GM12873 (cell line): ENCODE measurements around the gene BCORL1.

Experiments
- CTCF ChIP-seq: IDR thresholded peaks from 2 replicates; pipeline ENCODE4 v1.5.1; 2012; ENCODE audit warnings: low read depth, mild to moderate bottlenecking, moderate library complexity, low read length, control low read depth; ENCODE audit not compliant: insufficient read depth; ENCODE audit errors: missing control alignments

BCORL1 gene

GRCh38 chrX:130090364-130090763 is 107.9 kb downstream of the BCORL1 start:
- no peak for TF ChIP-seq CTCF

GRCh38 chrX:130091980-130092522 is 109.6 kb downstream of the BCORL1 start:
- peak; percentile 46 for TF ChIP-seq CTCF

GRCh38 chrX:130093271-130093670 is 110.8 kb downstream of the BCORL1 start:
- no peak for TF ChIP-seq CTCF

DNA sequence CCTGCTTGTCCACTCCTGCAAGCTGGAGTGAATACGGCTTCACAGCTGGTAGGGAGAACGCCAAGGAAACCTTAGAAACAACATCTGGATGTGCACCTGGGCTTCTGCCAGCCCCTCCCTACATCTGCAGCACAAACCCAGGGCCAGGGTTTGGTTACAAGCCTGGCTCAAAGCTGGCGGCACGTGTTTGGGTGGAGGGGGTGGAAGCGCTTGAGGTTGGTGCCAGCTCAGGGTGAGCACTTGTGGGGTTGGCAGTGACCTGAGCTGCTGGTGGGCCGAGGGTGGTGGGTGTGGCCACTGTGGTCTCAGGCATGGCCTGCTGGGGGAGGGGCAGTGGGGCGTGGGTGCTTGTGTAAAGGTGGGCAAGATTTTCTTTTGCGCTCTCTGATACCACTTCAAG is 112.3 kb downstream of the BCORL1 start:
- TF ChIP-seq CTCF = no peak

- TF ChIP-seq CTCF = no peak
Measured at GRCh38 chrX:130095249-130096030, 113.0 kb downstream of the BCORL1 start.

- no peak for TF ChIP-seq CTCF
Measured at GRCh38 chrX:130097507-130098209, 115.2 kb downstream of the BCORL1 start.

GRCh38 chrX:130098210-130098552 is 115.7 kb downstream of the BCORL1 start:
- no peak for TF ChIP-seq CTCF
